ENCODE results near the gene LENG8.

LENG8 gene

GRCh38 chr19:54424201-54424600 lies 24.8 kb upstream of the LENG8 start:
- no peak for DNase-seq (ENCODE audit: low spot score)

GRCh38 chr19:54424660-54425381 lies 24.2 kb upstream of the LENG8 start:
- no peak for DNase-seq (ENCODE audit: low spot score)

GRCh38 chr19:54425382-54425723 lies 23.6 kb upstream of the LENG8 start:
- no peak for DNase-seq (ENCODE audit: low spot score)

GRCh38 chr19:54426291-54426931 lies 22.6 kb upstream of the LENG8 start:
- peak; percentile 31 for DNase-seq (ENCODE audit: low spot score)

- no peak for DNase-seq (ENCODE audit: low spot score)
These were observed 21.4 kb upstream of the LENG8 start for GRCh38 chr19:54427586-54427985.

- DNase-seq (ENCODE audit: low spot score), result no peak
These were observed 20.4 kb upstream of the LENG8 start for GRCh38 chr19:54428323-54429175.

GRCh38 chr19:54429176-54429495 lies 19.9 kb upstream of the LENG8 start:
- DNase-seq (ENCODE audit: low spot score), result no peak

GRCh38 chr19:54429545-54430227 lies 19.3 kb upstream of the LENG8 start:
- no peak for DNase-seq (ENCODE audit: low spot score)

GRCh38 chr19:54430306-54431254 lies 18.4 kb upstream of the LENG8 start:
- DNase-seq (ENCODE audit: low spot score), result peak; percentile 31

- DNase-seq (ENCODE audit: low spot score), result peak; percentile 93
These were observed 17.7 kb upstream of the LENG8 start for GRCh38 chr19:54431255-54431838.

GRCh38 chr19:54432144-54432738 lies 16.8 kb upstream of the LENG8 start:
- peak; percentile 93 for DNase-seq (ENCODE audit: low spot score)

GRCh38 chr19:54433697-54434096 lies 15.3 kb upstream of the LENG8 start:
- no peak for DNase-seq (ENCODE audit: low spot score)

- DNase-seq (ENCODE audit: low spot score), result no peak
These were observed 14.7 kb upstream of the LENG8 start for GRCh38 chr19:54434112-54434872.

GRCh38 chr19:54434873-54435214 lies 14.2 kb upstream of the LENG8 start:
- DNase-seq (ENCODE audit: low spot score), result no peak

GRCh38 chr19:54435551-54436016 lies 13.4 kb upstream of the LENG8 start:
- no peak for DNase-seq (ENCODE audit: low spot score)

GRCh38 chr19:54436031-54436523 lies 12.9 kb upstream of the LENG8 start:
- no peak for DNase-seq (ENCODE audit: low spot score)

- no peak for DNase-seq (ENCODE audit: low spot score)
These were observed 12.3 kb upstream of the LENG8 start for GRCh38 chr19:54436628-54437252.

- peak; percentile 63 for DNase-seq (ENCODE audit: low spot score)
These were observed 9.7 kb upstream of the LENG8 start for GRCh38 chr19:54439174-54439851.

- DNase-seq (ENCODE audit: low spot score), result no peak
These were observed 8.4 kb upstream of the LENG8 start for GRCh38 chr19:54440641-54441040.
